Measurements from ENCODE around the gene ALG14.

GRCh38 chr1:95049935-95050334, 22.8 kb downstream of the ALG14 start:
- TF ChIP-seq CTCF (IDR thresholded peaks at IDR 0.05) (no peak), EP300 (IDR thresholded peaks at IDR 0.05) (no peak)
